GM13977 (cell line): ENCODE results near the gene DNAJC12.
A peak's percentile ranks its signal among the peaks of the same experiment; 100 is the strongest.

Source experiments
- DNase-seq: peaks from one replicate; pipeline ENCODE4 v3.0.0; 2012; ENCODE audit warnings: low spot score
- CTCF ChIP-seq: IDR thresholded peaks from 2 replicates; pipeline ENCODE4 v1.5.1; 2012; ENCODE audit warnings: mild to moderate bottlenecking, control low read depth; ENCODE audit not compliant: insufficient read depth; ENCODE audit errors: extremely low read depth, missing control alignments
- in situ Hi-C: fragments of 300-500 bp; cut with MboI; formaldehyde crosslinking; loops from one replicate; pipeline ENCODE4 v1.12.0; 2022; ENCODE audit warnings: low sequenced_read_pairs, low pct_unique_long_range_greater_than_20kb, mixed read lengths, inconsistent platforms; ENCODE audit not compliant: unreplicated experiment

Gene DNAJC12

DNA sequence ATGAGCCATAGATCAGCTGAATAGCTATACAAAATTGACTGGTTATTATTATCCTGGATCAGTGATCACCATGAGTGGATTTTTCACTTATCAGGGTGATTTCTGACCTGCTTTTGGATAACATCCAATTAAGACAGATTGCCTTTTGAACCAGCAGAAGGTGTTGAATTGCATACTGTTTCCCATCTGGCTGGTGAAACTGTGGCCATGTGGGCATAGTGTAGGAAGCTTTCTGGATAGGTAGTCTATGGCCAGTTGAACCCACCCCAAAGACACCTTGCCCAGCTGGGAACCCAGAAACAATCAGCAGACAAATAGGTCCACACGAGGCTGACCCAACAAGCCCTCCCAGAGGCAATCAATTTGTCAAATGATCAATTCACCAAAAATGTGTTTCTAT lies 29.3 kb downstream of the DNAJC12 start:
- no peak for TF ChIP-seq CTCF
- DNase-seq, result no peak
- in situ Hi-C loops, result no loop called here

DNA sequence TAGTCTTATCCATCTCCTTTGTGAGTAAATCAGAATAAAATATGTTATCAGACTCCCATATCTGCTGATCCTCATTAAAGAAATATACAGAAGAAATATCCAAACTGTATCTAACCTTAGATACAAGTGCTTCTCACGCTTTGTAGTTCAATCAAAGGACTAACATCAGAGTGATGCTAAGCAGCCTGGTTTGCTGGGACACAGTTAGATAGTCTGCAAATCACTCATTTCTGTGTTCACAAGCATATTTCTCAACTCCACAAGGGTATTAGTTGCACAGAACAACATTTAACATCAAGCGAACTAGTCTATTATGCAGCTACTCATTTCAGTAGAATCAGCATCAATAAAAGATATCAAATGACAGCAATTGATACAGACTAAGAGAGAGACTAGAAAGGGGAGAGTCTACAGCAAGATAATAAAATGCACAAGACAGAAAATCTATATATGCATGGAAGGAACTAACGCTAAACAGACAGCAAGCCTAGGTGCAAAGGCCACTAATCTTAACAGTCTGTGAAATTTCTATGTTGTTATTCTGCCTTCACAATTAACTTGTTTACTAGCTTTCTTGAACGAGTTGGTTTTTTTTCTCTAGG lies 30.0 kb downstream of the DNAJC12 start:
- in situ Hi-C loops, result no loop called here
- no peak for TF ChIP-seq CTCF
- DNase-seq, result no peak

DNA sequence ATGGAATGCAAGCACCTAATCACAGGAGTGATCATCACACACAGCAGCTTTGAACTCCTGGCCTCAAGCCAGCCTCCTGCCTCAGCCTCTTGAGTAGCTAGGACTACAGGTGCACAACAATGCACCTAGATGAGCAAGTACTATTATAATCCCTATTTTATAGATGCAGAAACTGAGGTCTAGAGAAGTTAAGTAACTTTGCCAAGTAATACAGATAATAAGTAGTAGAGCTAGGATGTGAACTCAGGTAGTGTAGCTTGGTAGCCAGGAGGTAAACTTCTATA lies 33.7 kb downstream of the DNAJC12 start:
- in situ Hi-C loops, result no loop called here
- no peak for DNase-seq

DNA sequence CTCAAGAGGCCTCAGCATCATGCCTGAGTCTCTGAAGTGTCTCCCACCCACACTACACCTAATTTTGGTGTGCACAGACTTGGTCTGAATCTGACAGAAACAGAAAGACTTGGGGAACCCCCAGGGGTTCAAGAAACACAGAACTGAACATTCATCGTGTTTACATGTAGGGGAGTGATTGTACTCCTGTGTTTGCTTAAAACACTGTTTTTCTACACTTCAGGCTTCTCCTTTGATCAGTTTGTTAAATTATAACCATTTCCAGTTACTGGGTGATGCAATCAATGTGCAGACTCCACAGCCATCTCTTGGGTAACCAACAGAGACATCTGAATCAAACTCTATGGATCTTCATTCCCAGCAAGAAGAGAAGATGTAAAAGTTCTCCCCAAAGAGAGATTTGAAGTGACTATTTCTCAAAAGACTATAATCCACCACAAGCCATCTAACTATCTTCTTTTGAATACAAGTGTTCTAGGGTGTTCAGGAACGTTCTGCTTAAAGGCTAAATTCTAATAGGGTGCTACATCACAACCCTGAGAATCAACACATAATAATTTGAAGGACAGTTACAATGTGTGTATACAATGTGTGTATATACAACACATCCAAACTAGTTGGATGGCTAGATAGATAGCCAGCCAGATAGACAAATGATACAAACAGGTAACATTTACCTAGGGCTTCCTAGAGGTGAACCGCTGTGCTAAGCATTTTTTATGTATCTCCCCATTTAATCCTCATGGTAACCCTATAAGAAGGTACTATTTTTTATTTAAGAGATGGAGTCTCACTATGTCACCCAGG lies 34.2 kb downstream of the DNAJC12 start:
- no peak for TF ChIP-seq CTCF
- DNase-seq, result peak; percentile 60
- in situ Hi-C loops, result no loop called here

More for the DNA sequence above, 33.7 kb downstream of the DNAJC12 start:
- no peak for TF ChIP-seq CTCF

DNA sequence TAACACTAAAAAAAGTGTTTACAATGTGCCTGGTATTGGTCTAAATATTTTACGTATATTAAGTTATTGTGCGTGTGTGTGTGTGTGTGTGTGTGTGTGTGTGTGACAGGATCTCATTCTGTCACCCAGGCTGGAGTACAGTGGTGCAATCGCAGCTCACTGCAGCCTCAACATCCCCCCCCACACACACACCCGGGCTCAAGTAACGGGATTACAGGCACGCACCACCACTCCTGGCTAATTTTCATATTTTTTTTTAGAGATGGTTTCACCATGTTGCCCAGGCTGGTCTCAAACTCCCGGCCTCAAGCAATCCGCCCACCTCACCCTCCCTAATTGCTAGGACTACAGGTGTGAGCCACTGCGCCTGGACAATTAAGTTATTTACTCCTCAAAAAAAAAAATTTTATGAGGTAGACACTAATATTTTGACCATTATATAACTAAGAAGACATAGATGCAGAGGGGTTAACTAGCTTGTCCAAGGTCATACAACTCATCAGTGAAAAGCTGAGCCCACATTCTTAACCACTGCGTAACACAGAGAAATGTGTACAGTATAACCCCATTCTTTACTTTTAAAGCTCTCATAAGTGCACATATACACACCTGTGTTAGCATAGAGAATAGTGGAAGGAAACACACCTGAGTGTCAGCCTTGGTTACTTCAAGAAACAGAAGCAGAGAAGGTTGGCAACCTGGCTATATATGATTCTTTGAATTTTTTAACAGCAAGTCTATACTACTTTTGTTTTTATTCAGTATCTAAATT lies 35.0 kb downstream of the DNAJC12 start:
- in situ Hi-C loops, result no loop called here
- TF ChIP-seq CTCF, result no peak
- no peak for DNase-seq

- in situ Hi-C loops, result no loop called here
These were observed 36.9 kb downstream of the DNAJC12 start for GRCh38 chr10:67801118-67801517.

More at GRCh38 chr10:67801118-67801517, 36.9 kb downstream of the DNAJC12 start:
- TF ChIP-seq CTCF, result no peak
- no peak for DNase-seq
